ENCODE measurements around the gene SERP1. TPM values are rescaled to one million over a fixed set of nuclear protein-coding genes. Genes with fewer than 3 reads are reported as not detected.

SERP1 gene
- total and polyA plus RNA-seq, 2 experiments from 2014 or later = 157 to 233 TPM

DNA sequence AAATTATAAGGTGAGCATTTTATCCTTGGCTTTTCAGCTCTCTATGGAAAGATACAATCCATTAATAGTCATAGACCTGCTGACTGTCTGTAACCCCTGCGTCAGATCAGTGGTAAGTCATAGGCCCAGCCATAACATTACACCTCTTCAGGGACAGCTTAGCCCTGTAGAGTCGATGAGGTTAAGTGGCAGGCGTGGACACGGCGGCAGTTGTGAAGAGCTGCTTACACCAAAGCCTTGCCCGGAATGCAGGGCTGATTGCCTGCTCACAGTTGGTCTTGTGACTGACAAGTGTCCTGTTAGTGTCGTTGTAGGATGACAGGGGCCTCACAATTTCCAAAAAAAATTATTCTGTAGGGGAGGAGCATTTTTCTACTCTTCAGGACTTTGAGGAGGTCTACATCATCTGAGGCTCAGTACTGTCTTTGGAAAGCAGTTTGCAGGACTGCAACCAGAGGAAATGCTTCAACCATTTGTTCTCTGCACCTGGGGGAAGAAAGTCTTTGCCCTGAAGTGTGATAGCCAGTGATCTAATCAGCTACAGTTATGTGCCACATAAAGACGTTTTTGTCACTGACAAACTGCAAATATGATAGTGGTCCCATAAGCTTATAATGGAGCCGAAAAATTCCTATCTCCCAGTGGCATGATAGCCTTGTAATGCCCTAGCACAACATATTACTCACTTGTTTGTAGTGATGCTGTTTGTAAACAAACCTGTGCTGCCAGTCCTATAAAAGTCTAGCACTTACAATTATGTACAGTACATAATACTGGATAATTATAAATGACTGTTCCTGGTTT lies 41.9 kb upstream of the SERP1 start:
- Histone ChIP-seq H3K4me3 (no peak overlapping the region), H3K4me1 (ENCODE audit: insufficient read depth) (no peaks in the 10 kb centered on the region), H3K4me2 (no peak overlapping the region), H3K27me3 (no peaks in the 10 kb centered on the region), H3K9me3 (ENCODE audit: low read depth) (no peaks in the 10 kb centered on the region), H3K27ac (no peak overlapping the region), H3K36me3 (replicated peaks; ENCODE audit: insufficient read depth, low read depth) (no peaks in the 10 kb centered on the region), H2AFZ (no peak overlapping the region), H3K9me2 (replicated peaks; ENCODE audit: insufficient read depth) (no peaks in the 10 kb centered on the region), H4K20me1 (ENCODE audit: insufficient read depth, poor library complexity, severe bottlenecking) (no peaks in the 10 kb centered on the region), H3K79me2 (peaks cover 11% of the 10 kb centered on the region)
- 78% methylated on average over 9 of the region's 9 CpGs for WGBS (ENCODE audit: low lambda C conversion rate, missing lambda C conversion rate)
- no peak for DNase-seq (ENCODE audit: low spot score)
- TF ChIP-seq EZH2 (IDR thresholded peaks at IDR 0.05; ENCODE audit: borderline replicate concordance) = no peak

- Histone ChIP-seq H3K4me2 (no peak overlapping the region), H3K9me2 (replicated peaks; ENCODE audit: insufficient read depth) (no peaks in the 10 kb centered on the region), H3K27me3 (no peaks in the 10 kb centered on the region), H3K9me3 (ENCODE audit: low read depth) (no peaks in the 10 kb centered on the region), H3K4me1 (ENCODE audit: insufficient read depth) (no peaks in the 10 kb centered on the region), H3K27ac (no peak overlapping the region), H3K4me3 (no peak overlapping the region), H2AFZ (no peak overlapping the region), H3K36me3 (replicated peaks; ENCODE audit: insufficient read depth, low read depth) (no peaks in the 10 kb centered on the region), H3K79me2 (peaks cover 9% of the 10 kb centered on the region), H4K20me1 (ENCODE audit: insufficient read depth, poor library complexity, severe bottlenecking) (no peaks in the 10 kb centered on the region)
- TF ChIP-seq EZH2 (IDR thresholded peaks at IDR 0.05; ENCODE audit: borderline replicate concordance) (no peak), EZH2phosphoT487 (IDR thresholded peaks at IDR 0.05; ENCODE audit: low read depth, severe bottlenecking, unreplicated experiment) (no peak), CTCF (IDR thresholded peaks at IDR 0.05; ENCODE audit: poor library complexity) (no peak)
- DNase-seq (ENCODE audit: low spot score) = no peak
- WGBS (ENCODE audit: low lambda C conversion rate, missing lambda C conversion rate) = 94% methylated on average over 1 of the region's 1 CpG
Measured at GRCh38 chr3:150583028-150583427, 36.7 kb upstream of the SERP1 start.

GRCh38 chr3:150582620-150583019 lies 36.3 kb upstream of the SERP1 start:
- TF ChIP-seq EZH2 (IDR thresholded peaks at IDR 0.05; ENCODE audit: borderline replicate concordance) (no peak), CTCF (IDR thresholded peaks at IDR 0.05; ENCODE audit: poor library complexity) (no peak), EZH2phosphoT487 (IDR thresholded peaks at IDR 0.05; ENCODE audit: low read depth, severe bottlenecking, unreplicated experiment) (no peak)
- H3K79me2 ChIP-seq = peaks cover 9% of the 10 kb centered on the region
- no peak overlapping the region for H3K4me3 ChIP-seq
- H4K20me1 ChIP-seq (ENCODE audit: insufficient read depth, poor library complexity, severe bottlenecking) = no peaks in the 10 kb centered on the region
- no peaks in the 10 kb centered on the region for H3K9me3 ChIP-seq (ENCODE audit: low read depth)
- H3K4me2 ChIP-seq = no peak overlapping the region
- H3K4me1 ChIP-seq (ENCODE audit: insufficient read depth) = no peaks in the 10 kb centered on the region
- 93% methylated on average over 2 of the region's 2 CpGs for WGBS (ENCODE audit: low lambda C conversion rate, missing lambda C conversion rate)
- H3K27me3 ChIP-seq = no peaks in the 10 kb centered on the region
- no peak for DNase-seq (ENCODE audit: low spot score)
- no peaks in the 10 kb centered on the region for H3K9me2 ChIP-seq (replicated peaks; ENCODE audit: insufficient read depth)
- H3K36me3 ChIP-seq (replicated peaks; ENCODE audit: insufficient read depth, low read depth) = no peaks in the 10 kb centered on the region
- H2AFZ ChIP-seq = no peak overlapping the region
- no peak overlapping the region for H3K27ac ChIP-seq

GRCh38 chr3:150581174-150581573 lies 34.9 kb upstream of the SERP1 start:
- H3K36me3 ChIP-seq (replicated peaks; ENCODE audit: insufficient read depth, low read depth) = no peaks in the 10 kb centered on the region
- no peaks in the 10 kb centered on the region for H3K4me1 ChIP-seq (ENCODE audit: insufficient read depth)
- peaks cover 9% of the 10 kb centered on the region for H3K79me2 ChIP-seq
- no peaks in the 10 kb centered on the region for H3K9me3 ChIP-seq (ENCODE audit: low read depth)
- no peak overlapping the region for H3K4me3 ChIP-seq
- H3K4me2 ChIP-seq = no peak overlapping the region
- H2AFZ ChIP-seq = no peak overlapping the region
- no peak for DNase-seq (ENCODE audit: low spot score)
- no peak overlapping the region for H3K27ac ChIP-seq
- TF ChIP-seq EZH2 (IDR thresholded peaks at IDR 0.05; ENCODE audit: borderline replicate concordance) (no peak), EZH2phosphoT487 (IDR thresholded peaks at IDR 0.05; ENCODE audit: low read depth, severe bottlenecking, unreplicated experiment) (no peak), CTCF (IDR thresholded peaks at IDR 0.05; ENCODE audit: poor library complexity) (no peak)
- no peaks in the 10 kb centered on the region for H4K20me1 ChIP-seq (ENCODE audit: insufficient read depth, poor library complexity, severe bottlenecking)
- H3K9me2 ChIP-seq (replicated peaks; ENCODE audit: insufficient read depth) = no peaks in the 10 kb centered on the region
- H3K27me3 ChIP-seq = no peaks in the 10 kb centered on the region

Measured in hepatocyte (in vitro differentiated cells).